H9 (cell line): Measurements from ENCODE around the gene APOL1. TPM values are rescaled to one million over a fixed set of nuclear protein-coding genes. Genes with fewer than 3 reads are reported as not detected.

ENCODE experiments used
- DNase-seq: peaks from one replicate; pipeline ENCODE4 v3.0.0-alpha.2; 2017
- H2AFZ ChIP-seq: one replicate; pipeline ENCODE4 v1.6.1; 2013; ENCODE audit warnings: mild to moderate bottlenecking, low read length, control low read depth, moderate library complexity
- H2AK5ac ChIP-seq: 2 replicates; pipeline ENCODE4 v1.6.1; 2013; ENCODE audit warnings: low read length, control low read depth, mixed read lengths; ENCODE audit not compliant: insufficient read length
- H2BK120ac ChIP-seq: one replicate; pipeline ENCODE4 v1.6.1; 2013; ENCODE audit warnings: low read depth, mild to moderate bottlenecking, low read length, control low read depth, inconsistent platforms; ENCODE audit not compliant: poor library complexity, severe bottlenecking
- H2BK12ac ChIP-seq: 2 replicates; pipeline ENCODE4 v1.6.1; 2013; ENCODE audit warnings: low read length, control low read depth, mixed read lengths, low read depth; ENCODE audit not compliant: insufficient read length
- H2BK15ac ChIP-seq: 2 replicates; pipeline ENCODE4 v1.6.1; 2013; ENCODE audit warnings: low read depth, low read length, control low read depth
- H2BK20ac ChIP-seq: one replicate; pipeline ENCODE4 v1.6.1; 2013; ENCODE audit warnings: low read depth, mild to moderate bottlenecking, low read length, control low read depth, inconsistent platforms; ENCODE audit not compliant: poor library complexity, severe bottlenecking
- H2BK5ac ChIP-seq: 2 replicates; pipeline ENCODE4 v1.6.1; 2013; ENCODE audit warnings: low read length, control low read depth, mixed read lengths; ENCODE audit not compliant: insufficient read length
- H3K14ac ChIP-seq: 2 replicates; pipeline ENCODE4 v1.6.1; 2013; ENCODE audit warnings: low read length, control low read depth; ENCODE audit not compliant: insufficient read depth
- H3K18ac ChIP-seq: 2 replicates; pipeline ENCODE4 v1.6.1; 2013; ENCODE audit warnings: low read depth, mild to moderate bottlenecking, mixed read lengths, low read length, control low read depth; ENCODE audit not compliant: insufficient read length
- H3K23ac ChIP-seq: 2 replicates; pipeline ENCODE4 v1.6.1; 2013; ENCODE audit warnings: low read length, control low read depth, mixed read lengths, low read depth; ENCODE audit not compliant: insufficient read length
- H3K23me2 ChIP-seq: 2 replicates; pipeline ENCODE4 v1.6.1; 2013; ENCODE audit warnings: low read depth, mild to moderate bottlenecking, mixed read lengths, low read length, control low read depth; ENCODE audit not compliant: insufficient read length, poor library complexity, severe bottlenecking
- H3K27ac ChIP-seq: 2 replicates; pipeline ENCODE4 v1.5.1; 2013; ENCODE audit warnings: low read length, control low read depth, mixed read lengths, low read depth; ENCODE audit not compliant: insufficient read length
- H3K27me3 ChIP-seq: 2 replicates; pipeline ENCODE4 v1.6.1; 2013; ENCODE audit warnings: low read length, control low read depth, inconsistent platforms; ENCODE audit not compliant: insufficient read depth
- H3K4ac ChIP-seq: 2 replicates; pipeline ENCODE4 v1.6.1; 2013; ENCODE audit warnings: low read depth, mild to moderate bottlenecking, control low read depth, inconsistent platforms, low read length, moderate library complexity
- H3K4me1 ChIP-seq: 2 replicates; pipeline ENCODE4 v1.6.1; 2013; ENCODE audit warnings: low read length, control low read depth, inconsistent platforms; ENCODE audit not compliant: insufficient read depth
- H3K4me2 ChIP-seq: 2 replicates; pipeline ENCODE4 v1.6.1; 2013; ENCODE audit warnings: low read length, control low read depth, mixed read lengths; ENCODE audit not compliant: insufficient read length, insufficient read depth
- H3K56ac ChIP-seq: 2 replicates; pipeline ENCODE4 v1.6.1; 2013; ENCODE audit warnings: low read depth, mild to moderate bottlenecking, mixed read lengths, low read length, control low read depth; ENCODE audit not compliant: insufficient read length
- H3K79me1 ChIP-seq: 2 replicates; pipeline ENCODE4 v1.6.1; 2013; ENCODE audit warnings: low read depth, mild to moderate bottlenecking, moderate library complexity, low read length, control low read depth, inconsistent platforms; ENCODE audit not compliant: insufficient read depth, poor library complexity, severe bottlenecking
- H3K79me2 ChIP-seq: 2 replicates; pipeline ENCODE4 v1.6.1; 2013; ENCODE audit warnings: low read length, control low read depth, inconsistent platforms; ENCODE audit not compliant: insufficient read depth
- H3K9ac ChIP-seq: 2 replicates; pipeline ENCODE4 v1.6.1; 2013; ENCODE audit warnings: low read length, control low read depth, mixed read lengths; ENCODE audit not compliant: insufficient read length; ENCODE audit errors: extremely low read depth
- H3K9me3 ChIP-seq: one replicate; pipeline ENCODE4 v1.6.1; 2013; ENCODE audit warnings: low read depth, low read length, inconsistent platforms; ENCODE audit not compliant: control insufficient read depth
- H3T11ph ChIP-seq: one replicate; pipeline ENCODE4 v1.6.1; 2013; ENCODE audit warnings: mild to moderate bottlenecking, low read length, control low read depth, inconsistent platforms
- H4K20me1 ChIP-seq: one replicate; pipeline ENCODE4 v1.6.1; 2013; ENCODE audit not compliant: control insufficient read depth, insufficient read length, insufficient read depth
- H4K5ac ChIP-seq: 2 replicates; pipeline ENCODE4 v1.6.1; 2013; ENCODE audit warnings: low read depth, mild to moderate bottlenecking, mixed read lengths, low read length, control low read depth; ENCODE audit not compliant: insufficient read length
- H4K8ac ChIP-seq: replicated peaks from 2 replicates; pipeline ENCODE4 v1.6.1; 2013; ENCODE audit warnings: low read length, control low read depth, mixed read lengths, low read depth; ENCODE audit not compliant: insufficient read length
- H4K91ac ChIP-seq: 2 replicates; pipeline ENCODE4 v1.6.1; 2013; ENCODE audit warnings: low read depth, mild to moderate bottlenecking, moderate library complexity, mixed read lengths, low read length, control low read depth; ENCODE audit not compliant: insufficient read length
- H3K27ac Mint-ChIP-seq, 3 experiments: 2 replicates in 2 of 3; 3 replicates in 1 of 3; pipeline ENCODE4 v1.8.0; 2020 to 2021; ENCODE audit warnings: mixed read lengths in 3 of 3, mild to moderate bottlenecking in 1 of 3, moderate library complexity in 1 of 3
- H3K27me3 Mint-ChIP-seq: 2 replicates; pipeline ENCODE4 v1.8.0; 2021; ENCODE audit warnings: low read depth, mild to moderate bottlenecking, moderate library complexity, mixed read lengths
- H3K36me3 Mint-ChIP-seq, 3 experiments: 2 replicates in 2 of 3; 3 replicates in 1 of 3; pipeline ENCODE4 v1.8.0; 2020 to 2021; ENCODE audit warnings: low read depth in 3 of 3, mixed read lengths in 3 of 3; ENCODE audit not compliant: insufficient read depth in 1 of 3
- H3K4me1 Mint-ChIP-seq, 2 experiments: 2 replicates each; pipeline ENCODE4 v1.8.0; 2020; ENCODE audit warnings: mixed read lengths in 2 of 2
- H3K4me3 Mint-ChIP-seq, 2 experiments: 2 replicates in 1 of 2; 3 replicates in 1 of 2; pipeline ENCODE4 v1.8.0; 2020 to 2021; ENCODE audit warnings: mild to moderate bottlenecking in 2 of 2, mixed read lengths in 2 of 2, moderate library complexity in 1 of 2
- H3K9me3 Mint-ChIP-seq, 2 experiments: 2 replicates in 1 of 2; 3 replicates in 1 of 2; pipeline ENCODE4 v1.8.0; 2020; ENCODE audit warnings: mild to moderate bottlenecking in 2 of 2, mixed read lengths in 2 of 2, moderate library complexity in 1 of 2
- WGBS: extraction: QIAGEN DNeasy Blood & Tissue Kit; methylation state at CpG from one replicate; pipeline ENCODE4 v1.1.7; 2013; ENCODE audit warnings: missing lambda C conversion rate, low lambda C conversion rate, mixed read lengths; ENCODE audit not compliant: insufficient read length; ENCODE audit errors: extremely low coverage; 5-methylcytosine and 5-hydroxymethylcytosine counted together
- total RNA-seq: library from RNA; stranded (reverse); gene quantifications from 2 replicates; pipeline ENCODE4 v1.2.1, GENCODE V29; 2021
- TF ChIP-seq, protein P1 (sequence below): fragments of 200-600 bp; sonication (generic); conservative IDR thresholded peaks from 3 replicates; pipeline ENCODE4 v1.8.0; 2021; ENCODE audit warnings: antibody characterized with exemption, mild to moderate bottlenecking

Gene APOL1
- total RNA-seq, 1 experiment from 2014 or later = not detected

DNA sequence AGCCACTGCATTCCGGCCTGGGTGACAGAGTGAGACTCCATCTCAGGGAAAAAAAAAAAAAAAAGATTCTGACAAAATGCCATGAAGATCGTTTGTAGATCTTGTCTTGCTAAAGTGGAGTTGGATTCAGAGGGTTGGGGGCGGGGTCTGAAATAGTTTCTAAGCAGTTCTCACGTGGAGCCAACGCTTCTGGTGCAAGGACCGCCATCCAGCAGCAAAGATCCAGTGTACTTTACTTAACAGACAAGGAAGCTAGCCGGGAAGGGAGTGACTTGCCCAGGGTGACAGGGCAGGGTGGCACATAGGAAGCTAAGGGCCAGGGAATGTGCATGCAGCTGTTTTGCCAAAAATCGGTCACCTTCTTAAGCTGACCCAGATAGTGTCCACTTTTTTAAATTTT lies 27.4 kb downstream of the APOL1 start:
- Histone ChIP-seq H2BK5ac (no peak overlapping the region), H3K14ac (no peak overlapping the region), H4K20me1 (no peaks in the 10 kb centered on the region), H3K4me1 (no peaks in the 10 kb centered on the region), H2BK20ac (no peak overlapping the region), H2AFZ (no peak overlapping the region), H3T11ph (no peak overlapping the region), H3K23me2 (no peaks in the 10 kb centered on the region), H3K79me2 (no peaks in the 10 kb centered on the region), H4K8ac (no peak overlapping the region), H3K27me3 (no peaks in the 10 kb centered on the region), H3K23ac (no peak overlapping the region), H3K9ac (no peak overlapping the region), H3K79me1 (no peaks in the 10 kb centered on the region), H3K9me3 (no peaks in the 10 kb centered on the region), H3K18ac (no peak overlapping the region), H3K56ac (no peak overlapping the region), H2BK120ac (no peak overlapping the region), H3K4ac (no peak overlapping the region), H4K91ac (no peak overlapping the region), H2BK15ac (no peak overlapping the region), H2AK5ac (no peak overlapping the region), H3K4me2 (no peak overlapping the region), H4K5ac (no peak overlapping the region), H3K27ac (no peak overlapping the region), H2BK12ac (no peak overlapping the region)
- Mint-ChIP-seq H3K36me3 (peaks cover 21 to 54% (median 43%) of the 10 kb centered on the region in 3 experiments; a peak in 6 of 7 replicates), H3K4me1 (peaks cover 11% of the 10 kb centered on the region in 2 experiments), H3K27me3 (no peaks in the 10 kb centered on the region), H3K27ac (0 out of 7 replicates have a peak overlapping the region, but pooled peaks of 1 of the 3 experiments have one; percentile 55), H3K4me3 (no peak overlapping the region), H3K9me3 (no peaks in the 10 kb centered on the region)
- whole genome bisulfite sequencing = no CpG with 5 or more reads among the region's 8 CpGs
- DNase-seq = no peak
- TF ChIP-seq, protein P1, sequence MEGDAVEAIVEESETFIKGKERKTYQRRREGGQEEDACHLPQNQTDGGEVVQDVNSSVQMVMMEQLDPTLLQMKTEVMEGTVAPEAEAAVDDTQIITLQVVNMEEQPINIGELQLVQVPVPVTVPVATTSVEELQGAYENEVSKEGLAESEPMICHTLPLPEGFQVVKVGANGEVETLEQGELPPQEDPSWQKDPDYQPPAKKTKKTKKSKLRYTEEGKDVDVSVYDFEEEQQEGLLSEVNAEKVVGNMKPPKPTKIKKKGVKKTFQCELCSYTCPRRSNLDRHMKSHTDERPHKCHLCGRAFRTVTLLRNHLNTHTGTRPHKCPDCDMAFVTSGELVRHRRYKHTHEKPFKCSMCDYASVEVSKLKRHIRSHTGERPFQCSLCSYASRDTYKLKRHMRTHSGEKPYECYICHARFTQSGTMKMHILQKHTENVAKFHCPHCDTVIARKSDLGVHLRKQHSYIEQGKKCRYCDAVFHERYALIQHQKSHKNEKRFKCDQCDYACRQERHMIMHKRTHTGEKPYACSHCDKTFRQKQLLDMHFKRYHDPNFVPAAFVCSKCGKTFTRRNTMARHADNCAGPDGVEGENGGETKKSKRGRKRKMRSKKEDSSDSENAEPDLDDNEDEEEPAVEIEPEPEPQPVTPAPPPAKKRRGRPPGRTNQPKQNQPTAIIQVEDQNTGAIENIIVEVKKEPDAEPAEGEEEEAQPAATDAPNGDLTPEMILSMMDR = no peak
